HL-60 (cell line): ENCODE measurements around the gene ZCCHC3.

ENCODE experiments used
- CTCF ChIP-seq: IDR thresholded peaks from one replicate; pipeline ENCODE4 v1.5.1; 2011; ENCODE audit warnings: low read length, control low read depth, inconsistent platforms; ENCODE audit not compliant: insufficient read depth
- GABPA ChIP-seq: IDR thresholded peaks from 2 replicates; pipeline ENCODE4 v1.6.1; 2012; ENCODE audit warnings: low read depth
- POLR2AphosphoS5 ChIP-seq: IDR thresholded peaks from 2 replicates; pipeline ENCODE4 v1.6.1; 2012; ENCODE audit warnings: low read depth
- REST ChIP-seq: IDR thresholded peaks from 2 replicates; pipeline ENCODE4 v1.6.1; 2012; ENCODE audit warnings: low read depth; ENCODE audit not compliant: insufficient replicate concordance

GRCh38 chr20:326645-327185, 29.3 kb downstream of the ZCCHC3 start:
- TF ChIP-seq POLR2AphosphoS5 = peak; percentile 20; the same call in 1 of the 2 replicates
- no peak for TF ChIP-seq REST
- TF ChIP-seq CTCF = no peak
- no peak for TF ChIP-seq GABPA
